Muscle of leg (tissue), 11 donors: Measurements from ENCODE around the gene TWSG1. TPM values are rescaled to one million over a fixed set of nuclear protein-coding genes. Genes with fewer than 3 reads are reported as not detected.
A peak's percentile ranks its signal among the peaks of the same experiment; 100 is the strongest.
"Not testable (repeated sequence)": the region's sequence is repeated elsewhere in the genome, so short reads cannot be mapped to it uniquely, and the experiment has no call there.

Source experiments
- DNase-seq: peaks from one replicate; pipeline ENCODE4 v3.0.0; 2013
- H3K27ac ChIP-seq: one replicate; pipeline ENCODE4 v1.5.1; 2013; ENCODE audit warnings: mild to moderate bottlenecking, low read length, control low read depth
- H3K27me3 ChIP-seq: one replicate; pipeline ENCODE4 v1.6.1; 2013; ENCODE audit warnings: low read length; ENCODE audit not compliant: control insufficient read depth, insufficient read depth
- H3K36me3 ChIP-seq: one replicate; pipeline ENCODE4 v1.6.1; 2013; ENCODE audit warnings: low read length; ENCODE audit not compliant: control insufficient read depth, insufficient read depth
- H3K4me1 ChIP-seq: one replicate; pipeline ENCODE4 v1.6.1; 2013; ENCODE audit warnings: low read length; ENCODE audit not compliant: control insufficient read depth, insufficient read depth
- H3K4me3 ChIP-seq: one replicate; pipeline ENCODE4 v1.5.1; 2013; ENCODE audit warnings: low read length, control low read depth
- H3K9me3 ChIP-seq: replicated peaks from 2 replicates; pipeline ENCODE4 v1.6.1; 2013; ENCODE audit warnings: low read depth, low read length; ENCODE audit not compliant: control insufficient read depth
- WGBS: methylation state at CpG from one replicate; pipeline ENCODE4 v1.1.5; 2013; ENCODE audit warnings: missing lambda C conversion rate; ENCODE audit not compliant: insufficient coverage; 5-methylcytosine and 5-hydroxymethylcytosine counted together
- polyA plus RNA-seq, 8 donors: library from polyadenylated mRNA; unstranded; fragments of 120-200 nt; gene quantifications; one replicate each; pipeline versions ENCODE4 v1.2.1 to v1.2.3, GENCODE V29; 2013; ENCODE audit warnings: inconsistent platforms in 1 of 8, low replicate concordance in 1 of 8; ENCODE audit not compliant: insufficient read length in 8 of 8, insufficient read depth in 1 of 8
- total RNA-seq: library from RNA; stranded (reverse); fragments of 120-200 nt; gene quantifications from one replicate; pipeline ENCODE4 v1.2.4, GENCODE V29; 2013

TWSG1 gene
- total and polyA plus RNA-seq, 9 donors: 35.7 to 75.0 (median 55.3) TPM

- no peak for DNase-seq
- no peaks in the 10 kb centered on the region for H3K27me3 ChIP-seq
- WGBS: no CpG with 5 or more reads among the region's 4 CpGs
- H3K9me3 ChIP-seq: no peaks in the 10 kb centered on the region
- H3K36me3 ChIP-seq: no peaks in the 10 kb centered on the region
- peaks cover 29% of the 10 kb centered on the region for H3K4me1 ChIP-seq
- H3K4me3 ChIP-seq: no peak overlapping the region
- H3K27ac ChIP-seq: peak overlapping the region; percentile 77
Measured at GRCh38 chr18:9437672-9438071, 103.1 kb downstream of the TWSG1 start.

DNA sequence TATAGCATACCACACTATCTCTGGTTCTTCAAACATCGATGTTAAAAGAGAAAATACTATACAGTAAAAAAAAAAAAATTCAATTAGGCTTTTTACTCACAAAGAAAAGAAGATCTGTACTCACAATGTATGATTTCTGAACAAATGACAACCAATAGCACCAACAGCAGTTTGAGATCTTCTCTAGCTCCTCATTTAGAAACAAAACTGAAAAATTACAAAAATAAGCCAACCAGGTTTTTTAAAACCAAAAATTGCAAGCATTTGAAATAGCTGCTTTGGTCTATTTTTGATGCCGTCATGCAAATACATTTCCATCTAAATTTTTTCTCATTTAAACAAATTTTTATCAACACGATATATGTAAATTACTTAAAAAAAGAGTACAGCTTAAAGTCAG is 106.5 kb downstream of the TWSG1 start:
- DNase-seq: no peak
- Histone ChIP-seq H3K4me1 (peaks cover 9% of the 10 kb centered on the region), H3K27ac (no peak overlapping the region), H3K4me3 (no peak overlapping the region), H3K27me3 (no peaks in the 10 kb centered on the region), H3K9me3 (no peaks in the 10 kb centered on the region), H3K36me3 (no peaks in the 10 kb centered on the region)
- no CpG with 5 or more reads among the region's 3 CpGs for WGBS

- Histone ChIP-seq H3K9me3 (peaks cover 12% of the 10 kb centered on the region), H3K27ac (no peak overlapping the region), H3K36me3 (no peaks in the 10 kb centered on the region), H3K27me3 (no peaks in the 10 kb centered on the region), H3K4me1 (no peaks in the 10 kb centered on the region), H3K4me3 (no peak overlapping the region)
- no peak for DNase-seq
- no CpG with 5 or more reads among the region's 3 CpGs for WGBS
Measured at GRCh38 chr18:9444549-9444948, 110.0 kb downstream of the TWSG1 start.

GRCh38 chr18:9446839-9447238 is 112.3 kb downstream of the TWSG1 start:
- H3K36me3 ChIP-seq: no peaks in the 10 kb centered on the region
- 88% methylated on average over 5 of the region's 5 CpGs for WGBS

DNA sequence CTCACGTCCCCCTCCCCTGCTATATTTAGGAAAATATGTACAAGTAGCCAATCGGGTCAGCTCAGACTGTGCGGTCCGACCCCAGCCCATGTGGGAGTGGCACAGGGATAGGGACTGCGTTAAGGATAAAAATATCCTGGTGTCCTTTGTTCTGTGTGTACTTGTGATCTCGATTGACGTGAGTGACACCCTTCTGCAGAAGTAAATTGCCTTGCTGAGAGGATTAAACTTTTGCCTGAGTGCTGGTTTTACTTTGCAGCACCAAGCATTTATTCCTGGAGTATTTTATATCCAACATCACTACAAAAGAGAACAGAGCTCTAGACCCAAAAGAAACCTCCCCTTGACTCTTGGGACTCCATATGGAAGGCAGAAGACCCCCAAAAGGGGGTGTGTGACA is 112.8 kb downstream of the TWSG1 start:
- no peaks in the 10 kb centered on the region for H3K36me3 ChIP-seq
- H3K9me3 ChIP-seq: peaks cover 12% of the 10 kb centered on the region
- peaks cover 5% of the 10 kb centered on the region for H3K4me1 ChIP-seq
- DNase-seq: no peak
- no peaks in the 10 kb centered on the region for H3K27me3 ChIP-seq
- no peak overlapping the region for H3K4me3 ChIP-seq
- WGBS: 91% methylated on average over 3 of the region's 7 CpGs
- no peak overlapping the region for H3K27ac ChIP-seq

More at GRCh38 chr18:9446839-9447238, 112.3 kb downstream of the TWSG1 start:
- Histone ChIP-seq H3K4me1 (peaks cover 5% of the 10 kb centered on the region), H3K4me3 (no peak overlapping the region), H3K27ac (no peak overlapping the region), H3K9me3 (peaks cover 12% of the 10 kb centered on the region), H3K27me3 (no peaks in the 10 kb centered on the region)
- no peak for DNase-seq

DNA sequence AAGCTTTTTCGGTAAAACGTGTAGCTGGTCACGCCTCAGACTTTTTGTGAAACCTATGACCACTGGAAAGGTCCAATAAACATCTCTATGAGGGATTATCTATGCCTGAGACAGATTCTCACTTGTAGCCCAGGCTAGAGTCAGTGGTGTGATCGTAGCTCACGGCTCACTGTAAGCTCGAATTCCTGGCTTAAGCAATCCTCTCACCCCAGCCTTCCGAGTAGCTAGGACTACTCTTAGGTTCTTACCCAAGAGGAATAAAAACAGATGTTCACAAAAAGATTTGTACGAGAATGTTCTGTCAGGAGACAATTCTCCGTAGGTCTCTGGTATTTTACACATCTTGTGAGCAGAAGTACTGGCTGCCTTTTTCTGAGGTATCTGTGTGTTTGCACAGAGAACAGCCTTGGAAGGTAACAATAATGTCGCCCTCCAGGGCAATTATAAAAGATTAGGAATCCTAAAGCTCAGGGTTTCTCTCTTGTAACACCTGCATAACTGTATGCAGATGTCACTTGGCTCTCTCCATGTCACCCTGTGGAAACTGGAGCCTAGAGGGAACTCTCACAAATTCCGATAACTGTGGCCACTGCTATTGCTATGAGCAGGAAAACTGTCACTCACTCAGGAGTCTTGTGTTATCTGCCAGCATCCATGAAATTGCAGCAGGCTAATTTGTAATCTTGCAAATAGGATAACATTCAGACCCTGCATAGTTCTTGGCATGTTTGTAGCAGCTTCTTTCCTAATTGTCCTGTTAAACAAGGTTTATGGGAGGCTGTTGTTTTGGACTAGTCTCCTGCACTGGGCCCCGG is 115.2 kb downstream of the TWSG1 start:
- 26% methylated on average over 10 of the region's 12 CpGs for WGBS
- no peaks in the 10 kb centered on the region for H3K27me3 ChIP-seq
- H3K36me3 ChIP-seq: no peaks in the 10 kb centered on the region
- H3K4me1 ChIP-seq: peaks cover 5% of the 10 kb centered on the region
- peaks cover 12% of the 10 kb centered on the region for H3K9me3 ChIP-seq
- H3K4me3 ChIP-seq: no peak overlapping the region
- peak overlapping the region; percentile 81 for H3K27ac ChIP-seq
- peak; percentile 75 for DNase-seq

GRCh38 chr18:9450920-9451319 is 116.3 kb downstream of the TWSG1 start:
- not testable (repeated sequence) for H3K27ac ChIP-seq, DNase-seq, H3K4me1 ChIP-seq, H3K4me3 ChIP-seq, H3K27me3 ChIP-seq, H3K36me3 ChIP-seq
- 88% methylated on average over 1 of the region's 7 CpGs for WGBS
- H3K9me3 ChIP-seq: peaks cover 18% of the 10 kb centered on the region

Other genes starting within 250 kb of the TWSG1 start
- 155 TPM for gene NDUFV2, start 232.1 kb upstream of the TWSG1 start, total RNA-seq
- 100 to 1,000 TPM in 2 of 8 donors, 10 to 100 TPM in 6; 68.5 to 131 (median 91.7) TPM for gene NDUFV2, start 232.1 kb upstream of the TWSG1 start, polyA plus RNA-seq
- gene ANKRD12, start 198.0 kb upstream of the TWSG1 start, total RNA-seq: 68.8 TPM
- gene ANKRD12, start 198.0 kb upstream of the TWSG1 start, polyA plus RNA-seq: 10 to 100 TPM; 12.7 to 21.3 (median 16.2) TPM
- 37.5 TPM for gene RALBP1, start 140.7 kb downstream of the TWSG1 start, total RNA-seq
- 10 to 100 TPM; 39.5 to 52.9 (median 46.5) TPM for gene RALBP1, start 140.7 kb downstream of the TWSG1 start, polyA plus RNA-seq